Occipital lobe (tissue), 2 donors: ENCODE results near the gene ZCCHC4. TPM values are rescaled to one million over a fixed set of nuclear protein-coding genes. Genes with fewer than 3 reads are reported as not detected.
"Not testable (repeated sequence)": the region's sequence is repeated elsewhere in the genome, so short reads cannot be mapped to it uniquely, and the experiment has no call there.

ENCODE experiments used
- DNase-seq: peaks from one replicate; lab custom pipeline; 2025; lab: John Stamatoyannopoulos, UW
- total RNA-seq: library from RNA; depleted of rRNA; stranded (reverse); fragments of >200 nt; gene quantifications from one replicate; pipeline ENCODE4 v1.2.3, GENCODE V29; 2014

The ZCCHC4 gene
- total RNA-seq, 1 donor from 2014 or later, result 19.0 TPM

- DNase-seq, result no peak
Observed at GRCh38 chr4:25320773-25321172, 8.2 kb downstream of the ZCCHC4 start.

DNA sequence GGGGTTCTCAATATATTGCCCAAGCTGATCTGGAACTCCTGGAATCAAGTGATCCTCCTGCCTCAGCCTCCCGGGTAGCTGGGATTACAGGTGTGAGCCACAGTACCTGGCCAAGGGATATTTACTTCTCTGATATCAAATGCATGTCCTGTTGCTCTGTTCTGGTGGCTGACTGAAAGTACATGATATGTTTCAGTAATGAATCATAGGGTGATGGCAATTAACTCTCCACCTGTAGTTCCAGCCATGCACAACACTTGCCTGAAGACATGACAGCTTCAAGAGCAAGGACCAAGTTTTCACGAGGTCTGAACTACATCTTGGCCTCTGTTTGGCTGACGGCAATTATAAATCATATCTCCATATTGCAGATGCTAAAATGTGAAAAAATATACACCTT lies 9.1 kb downstream of the ZCCHC4 start:
- DNase-seq, result no peak

DNA sequence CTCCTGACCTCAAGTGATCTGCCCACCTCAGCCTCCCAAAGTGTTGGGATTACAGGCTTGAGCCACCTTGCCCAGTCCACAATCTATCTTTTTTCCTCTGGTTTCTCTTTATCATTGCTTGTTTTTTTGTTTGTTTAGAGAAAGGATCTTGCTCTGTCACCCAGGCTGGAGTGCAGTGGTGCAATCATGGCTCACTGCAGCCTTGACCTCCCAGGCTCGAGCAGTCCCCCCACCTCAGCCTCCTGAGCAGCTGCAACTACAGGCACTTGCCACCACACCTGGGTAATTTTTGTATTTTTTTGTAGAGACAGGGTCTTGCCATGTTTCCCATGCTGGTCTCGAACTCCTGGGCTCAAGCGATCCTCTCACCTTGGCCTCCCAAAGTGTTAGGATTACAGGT lies 15.9 kb downstream of the ZCCHC4 start:
- DNase-seq, result not testable (repeated sequence)

DNA sequence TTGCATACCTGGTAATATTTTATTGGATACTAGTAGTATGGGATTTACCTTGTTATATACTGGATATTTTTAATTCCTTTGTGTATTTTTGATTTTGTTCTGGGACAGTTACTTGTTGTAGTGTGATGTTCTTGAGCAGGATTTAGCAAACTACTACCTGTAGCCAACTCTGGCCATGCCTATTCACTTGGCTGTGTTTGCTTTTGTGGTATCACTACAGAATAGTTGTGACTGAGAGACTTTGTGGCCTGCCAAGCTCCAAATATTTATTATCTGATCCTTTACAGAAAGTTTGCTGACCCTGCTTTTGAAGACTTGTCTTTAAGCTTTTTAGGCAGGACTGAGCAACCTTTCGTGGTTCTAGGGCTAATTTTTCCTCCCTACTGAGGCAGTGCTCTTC lies 17.8 kb downstream of the ZCCHC4 start:
- DNase-seq, result no peak

GRCh38 chr4:25330905-25331808 lies 18.6 kb downstream of the ZCCHC4 start:
- DNase-seq, result no peak

GRCh38 chr4:25343671-25344070 lies 31.1 kb downstream of the ZCCHC4 start:
- no peak for DNase-seq

DNA sequence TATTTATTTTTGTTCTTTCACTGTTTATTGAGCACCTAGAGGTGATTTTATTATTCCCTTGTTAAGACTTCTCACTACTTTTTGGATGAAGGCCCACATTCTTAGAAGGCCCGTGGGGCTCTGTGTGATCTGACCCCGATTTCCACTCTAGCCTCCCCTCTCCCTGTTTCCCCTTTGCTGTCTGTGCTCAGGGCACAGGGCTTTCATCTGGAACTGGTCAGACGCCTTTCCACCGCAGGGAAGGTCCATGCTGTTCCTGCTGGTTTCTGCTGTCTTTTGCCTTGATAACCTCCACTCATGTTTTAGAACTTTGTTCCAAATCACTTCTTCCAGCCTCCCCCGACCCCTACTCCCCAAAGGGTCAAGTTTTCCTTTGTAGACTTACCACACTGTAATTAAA lies 33.2 kb downstream of the ZCCHC4 start:
- no peak for DNase-seq

- DNase-seq, result no peak
Observed at GRCh38 chr4:25346913-25347312, 34.3 kb downstream of the ZCCHC4 start.

DNA sequence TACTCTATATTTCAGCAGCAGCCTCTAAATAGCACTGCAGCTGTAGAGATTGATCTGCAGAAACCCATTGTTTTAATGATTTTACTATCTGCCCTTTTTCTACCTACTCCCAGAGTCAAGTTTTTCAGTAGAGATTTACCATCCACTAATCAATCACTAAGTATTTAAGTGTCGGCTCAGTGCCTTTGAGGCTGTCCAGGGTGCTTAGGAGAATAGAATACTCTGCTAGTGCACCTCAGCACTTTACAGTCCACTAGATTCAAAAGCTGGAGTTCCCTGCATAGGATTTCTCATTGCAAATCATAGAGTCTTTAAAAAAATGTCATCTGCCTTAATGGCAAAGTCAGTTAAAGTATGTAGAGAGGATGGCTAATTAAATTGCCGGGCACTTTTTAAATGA lies 34.9 kb downstream of the ZCCHC4 start:
- DNase-seq, result no peak

DNA sequence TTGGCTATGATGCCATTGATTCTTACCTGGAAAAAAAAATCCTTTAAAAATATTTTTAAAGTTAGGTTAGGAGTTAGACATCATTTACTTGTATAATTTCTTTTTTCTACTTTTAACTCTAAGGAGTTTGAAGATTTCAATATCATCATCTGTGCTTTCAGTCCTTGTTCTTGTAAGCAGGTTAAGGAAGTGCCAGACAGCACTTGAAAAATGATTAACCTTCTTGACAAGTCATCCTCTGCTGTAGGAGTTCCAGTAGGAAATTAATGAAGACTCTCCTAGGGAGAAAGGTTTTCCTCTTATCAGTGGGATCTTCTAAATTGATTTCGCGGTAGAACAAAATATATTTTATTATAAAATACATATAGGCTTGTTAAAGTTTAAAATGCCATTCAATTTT lies 35.4 kb downstream of the ZCCHC4 start:
- no peak for DNase-seq

- no peak for DNase-seq
Observed at GRCh38 chr4:25350561-25350960, 38.0 kb downstream of the ZCCHC4 start.

- DNase-seq, result no peak
Observed at GRCh38 chr4:25351777-25352416, 39.3 kb downstream of the ZCCHC4 start.

DNA sequence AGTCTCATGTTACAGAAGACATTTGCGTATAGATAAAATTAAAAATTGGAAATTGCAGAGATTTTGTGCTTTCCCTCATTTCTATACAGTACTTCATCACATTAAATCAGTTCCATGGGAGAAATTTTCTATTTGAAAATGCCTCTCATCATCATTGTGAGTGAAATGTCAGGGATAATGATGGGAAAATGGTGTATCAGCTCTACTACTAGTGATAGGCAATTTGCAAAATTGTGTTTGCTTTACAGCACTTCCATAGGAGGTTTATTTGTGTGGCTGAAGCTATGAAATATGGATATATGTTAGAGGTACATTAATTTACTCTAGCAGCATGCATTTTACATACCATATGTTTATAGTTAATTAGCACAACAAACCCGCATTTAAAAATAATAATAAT lies 43.5 kb downstream of the ZCCHC4 start:
- DNase-seq, result no peak

- DNase-seq, result no peak
Observed at GRCh38 chr4:25358515-25359275, 46.1 kb downstream of the ZCCHC4 start.

GRCh38 chr4:25361253-25361652 lies 48.7 kb downstream of the ZCCHC4 start:
- DNase-seq, result no peak

DNA sequence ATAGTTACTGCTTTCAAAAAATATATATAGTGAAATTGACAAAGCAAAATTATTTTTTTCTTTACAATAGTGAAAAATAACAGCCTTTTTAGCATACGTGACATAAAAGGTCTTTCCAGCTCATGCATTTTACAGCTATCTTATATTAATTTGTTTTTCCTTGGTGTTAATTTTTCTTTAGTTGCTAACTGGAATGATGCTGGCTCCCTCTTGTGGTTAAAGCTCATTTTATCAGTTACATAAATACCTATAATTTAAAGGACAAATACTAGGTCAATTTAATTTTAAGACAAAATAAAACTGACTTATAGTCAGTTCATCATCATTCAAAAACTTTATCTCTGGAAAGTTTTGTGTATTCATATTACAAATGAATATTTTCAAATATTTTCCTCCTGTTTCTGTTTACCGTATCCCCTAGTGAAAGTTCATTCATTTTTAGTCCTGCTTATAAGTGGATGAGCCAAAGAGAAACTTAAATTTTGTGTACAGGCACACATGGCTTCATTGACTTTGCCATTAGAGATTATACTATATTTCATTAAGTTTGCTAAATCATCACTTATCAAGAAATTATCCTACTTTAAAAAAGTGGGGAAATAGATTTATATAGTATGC lies 54.5 kb downstream of the ZCCHC4 start:
- DNase-seq, result no peak

DNA sequence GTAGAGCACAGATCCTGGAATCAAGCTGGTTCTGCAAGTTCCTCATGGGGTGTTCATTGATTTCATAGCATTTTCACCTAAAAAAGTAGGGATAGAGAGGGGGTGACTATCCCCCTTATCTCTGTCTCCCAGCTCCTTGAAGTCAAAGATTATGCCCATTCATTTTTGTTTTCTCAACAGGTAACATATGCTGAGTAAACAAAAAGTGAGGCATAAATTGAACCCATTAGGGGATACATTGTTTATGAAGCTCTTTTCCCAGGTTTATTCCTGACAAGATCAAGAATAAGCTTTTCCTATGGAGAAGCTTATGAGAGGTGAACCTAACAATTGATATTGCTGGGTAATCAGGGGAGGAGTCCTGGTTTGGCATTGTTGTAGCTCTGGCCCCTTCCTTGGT lies 55.3 kb downstream of the ZCCHC4 start:
- DNase-seq, result no peak

- no peak for DNase-seq
Observed at GRCh38 chr4:25368315-25368714, 55.7 kb downstream of the ZCCHC4 start.

DNA sequence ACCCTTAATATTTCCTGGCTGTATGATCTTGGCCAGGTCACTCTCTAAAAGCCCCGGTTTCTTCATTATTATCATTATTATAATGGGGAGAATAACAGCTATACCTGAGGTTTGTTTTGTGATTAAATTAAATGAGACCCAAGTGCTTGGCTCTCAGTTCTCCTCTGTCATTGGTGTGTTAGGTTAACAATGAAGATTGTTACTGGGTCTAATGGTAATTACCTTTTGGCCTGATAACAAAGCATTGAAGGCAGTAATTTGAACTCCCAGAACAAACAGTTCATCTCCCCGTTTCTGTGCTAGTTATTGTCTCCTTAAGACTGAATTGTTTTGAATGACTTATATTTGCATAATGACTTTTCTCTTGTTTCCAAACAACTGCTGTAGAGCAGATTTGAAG lies 57.7 kb downstream of the ZCCHC4 start:
- no peak for DNase-seq

DNA sequence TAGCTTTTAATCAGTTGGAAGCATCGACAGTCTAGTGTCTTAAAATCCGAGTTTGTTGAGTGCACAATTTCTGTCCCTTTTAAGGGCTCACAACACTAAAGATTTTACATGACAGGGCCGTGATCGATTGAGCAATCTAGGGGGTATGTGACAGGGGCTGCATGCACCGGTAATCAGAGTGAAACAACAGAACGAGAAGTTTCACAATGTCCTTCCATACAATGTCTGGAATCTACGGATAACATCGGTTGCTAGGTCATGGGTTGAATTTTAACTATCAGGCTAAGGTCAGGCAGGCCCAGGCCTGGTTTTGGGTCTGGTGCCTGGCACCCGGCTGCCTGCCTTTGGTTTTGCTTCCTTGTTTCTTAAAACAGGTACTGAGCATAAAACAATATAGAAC lies 60.0 kb downstream of the ZCCHC4 start:
- DNase-seq, result not testable (repeated sequence)

- peak; percentile 86 for DNase-seq
Observed at GRCh38 chr4:25376754-25377571, 64.4 kb downstream of the ZCCHC4 start, which contains the start of gene ANAPC4. ANAPC4 (plus strand) TSS chr4:25377263; CDS start chr4:25377428, 165 bp downstream.
